HS-27A (cell line): Measurements from ENCODE around the gene LAMC1.
A peak's percentile ranks its signal among the peaks of the same experiment; 100 is the strongest.

Experiments used
- DNase-seq: peaks from one replicate; pipeline ENCODE4 v3.0.0-alpha.2; 2012; ENCODE audit warnings: low read depth, missing footprints

The LAMC1 gene

DNA sequence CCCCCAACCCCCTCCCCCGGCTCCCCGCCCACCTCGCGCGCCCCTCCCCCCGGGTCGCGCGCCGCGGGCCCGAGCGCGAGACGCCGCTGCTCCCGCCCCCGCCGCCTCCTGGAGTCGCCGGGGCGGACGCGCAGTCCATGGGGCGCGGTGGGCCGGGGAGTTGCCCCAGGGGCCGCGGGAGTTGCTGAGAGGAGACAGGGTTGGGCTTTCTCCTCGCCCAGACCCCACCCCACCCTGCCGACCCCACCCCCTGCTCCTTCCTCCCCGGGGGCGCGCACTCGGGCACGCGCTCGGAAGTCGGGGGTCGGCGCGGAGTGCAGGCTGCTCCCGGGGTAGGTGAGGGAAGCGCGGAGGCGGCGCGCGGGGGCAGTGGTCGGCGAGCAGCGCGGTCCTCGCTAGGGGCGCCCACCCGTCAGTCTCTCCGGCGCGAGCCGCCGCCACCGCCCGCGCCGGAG lies at the start of gene LAMC1:
TSS of gene LAMC1 (plus strand) at position 275 of the 455 bp plus-strand sequence. CDS start 297 bp downstream, outside the sequence.
- DNase-seq: no peak

DNA sequence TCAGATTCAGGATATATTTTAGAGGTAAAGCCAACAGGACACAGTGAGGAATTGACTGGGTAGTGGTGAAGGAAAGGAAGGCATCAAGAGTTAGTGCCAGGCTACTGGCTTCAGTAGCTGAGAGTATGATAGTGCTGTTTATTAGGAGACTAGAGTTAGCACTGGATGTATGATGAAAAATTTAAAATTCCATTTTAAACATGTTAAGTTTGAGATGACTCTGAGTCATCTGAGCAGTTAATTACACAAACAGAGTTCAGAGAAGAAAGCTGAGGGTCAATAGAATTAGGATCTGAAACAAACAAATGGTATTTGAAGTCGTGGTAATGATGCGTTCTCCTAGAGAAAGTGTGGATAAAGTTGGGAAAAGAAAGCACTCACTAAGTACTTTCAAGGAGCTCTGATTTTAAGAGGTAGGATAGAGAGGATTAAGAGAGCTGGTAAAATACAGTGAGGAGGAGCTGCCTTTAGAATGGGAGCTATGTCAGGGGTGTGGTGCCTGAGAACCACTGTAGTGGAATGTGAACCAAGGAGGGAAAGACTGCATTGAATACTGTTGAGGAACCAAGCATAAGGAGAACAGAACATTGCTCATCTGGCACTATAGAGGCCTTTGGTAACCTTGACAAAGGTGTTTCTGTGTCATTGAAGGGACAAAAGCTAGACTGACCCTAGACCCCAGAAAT lies 48.6 kb upstream of the LAMC1 start:
- no peak for DNase-seq

- DNase-seq: no peak
These were observed 45.7 kb upstream of the LAMC1 start for GRCh38 chr1:182977480-182977879.

DNA sequence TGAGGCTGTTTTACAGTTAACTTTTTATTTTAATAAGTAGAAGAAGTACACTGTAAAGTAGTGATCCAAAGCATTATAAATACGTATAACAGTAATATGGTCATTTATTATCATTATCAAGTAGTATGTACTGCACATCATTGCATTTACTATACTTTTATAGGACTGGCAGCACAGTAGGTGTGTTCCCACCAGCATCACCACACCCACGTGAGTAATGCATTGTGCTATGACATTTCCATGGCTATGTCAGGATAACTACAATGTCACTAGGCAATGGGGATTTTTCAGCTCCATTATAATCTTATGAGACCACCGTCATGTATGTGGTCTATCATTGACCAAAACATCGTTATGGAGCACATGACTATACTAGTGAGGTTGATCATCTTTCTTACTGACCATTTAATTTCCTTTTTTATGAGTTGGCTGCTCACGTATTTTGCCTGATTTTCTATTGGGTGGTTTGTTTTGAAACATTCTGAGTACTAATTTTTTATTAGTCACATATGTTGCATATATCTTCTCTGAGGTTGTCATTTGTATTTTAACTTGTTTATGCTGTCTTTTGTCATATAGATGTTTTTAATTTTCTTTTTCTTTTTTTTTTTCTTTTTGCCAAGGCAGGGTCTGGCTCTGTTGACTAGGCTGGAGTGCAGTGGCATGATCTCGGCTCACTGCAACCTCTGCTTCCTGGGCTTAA lies 44.9 kb upstream of the LAMC1 start:
- no peak for DNase-seq

GRCh38 chr1:182984138-182984537 lies 39.1 kb upstream of the LAMC1 start:
- DNase-seq: no peak

GRCh38 chr1:182984621-182985020 lies 38.6 kb upstream of the LAMC1 start:
- DNase-seq: no peak

DNA sequence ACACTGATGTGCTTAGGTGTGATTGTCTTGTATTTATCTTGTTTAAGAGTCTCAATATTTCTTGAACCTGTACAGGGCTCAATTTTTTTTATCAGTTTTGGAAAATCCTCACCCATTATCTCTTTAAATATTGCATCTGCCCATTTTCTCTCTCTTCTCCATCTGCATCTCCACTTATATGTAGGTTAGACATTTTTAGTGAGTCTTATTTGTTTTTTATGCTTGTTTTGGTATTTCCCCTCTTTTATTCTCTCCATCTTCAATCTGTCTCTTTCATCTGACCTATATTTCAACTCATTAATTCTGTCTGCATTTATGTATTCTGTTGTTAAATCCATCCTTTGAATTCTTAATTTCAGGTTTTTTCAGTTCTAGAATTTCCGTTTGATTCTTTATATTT lies 37.3 kb upstream of the LAMC1 start:
- DNase-seq: no peak

GRCh38 chr1:182990413-182991144 lies 32.6 kb upstream of the LAMC1 start:
- DNase-seq: peak; percentile 12

DNA sequence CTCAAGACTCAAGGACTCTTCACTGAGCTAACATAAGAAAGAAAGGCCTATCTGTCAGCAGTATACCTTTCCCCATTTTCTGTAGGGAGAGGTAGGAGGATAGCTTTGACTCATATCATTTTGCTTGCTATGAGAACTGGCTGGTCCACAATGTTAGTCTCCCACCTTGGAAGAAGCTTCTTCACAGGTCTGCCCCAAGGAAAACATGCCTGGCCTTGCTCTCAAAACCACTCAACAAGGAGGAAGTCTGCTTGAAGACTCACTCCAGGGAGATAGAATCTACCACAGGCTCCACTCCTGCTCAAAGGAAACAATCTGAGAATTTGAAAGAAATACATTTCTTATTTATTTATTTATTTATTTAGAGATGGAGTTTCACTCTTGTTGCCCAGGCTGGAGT lies 29.5 kb upstream of the LAMC1 start:
- DNase-seq: no peak

- no peak for DNase-seq
These were observed 27.3 kb upstream of the LAMC1 start for GRCh38 chr1:182995894-182996293.

DNA sequence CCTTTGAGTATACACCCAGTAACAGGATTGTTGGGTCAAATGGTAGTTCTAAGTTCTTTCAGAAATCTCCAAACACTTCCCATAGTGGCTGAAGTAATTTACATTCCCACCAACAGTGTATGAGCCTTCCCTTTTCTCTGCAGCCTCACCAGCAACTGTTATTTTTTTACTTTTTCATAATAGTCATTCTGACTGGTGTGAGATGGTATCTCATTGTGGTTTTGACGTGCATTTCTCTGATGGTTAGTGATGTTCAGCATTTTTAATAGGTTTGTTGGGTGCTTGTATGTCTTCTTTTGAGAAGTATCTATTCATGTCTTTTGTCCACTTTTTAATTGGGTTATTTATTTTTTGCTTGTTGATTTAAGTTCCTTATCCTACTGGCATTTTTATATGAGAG lies 26.4 kb upstream of the LAMC1 start:
- DNase-seq: no peak

- DNase-seq: no peak
These were observed 24.7 kb upstream of the LAMC1 start for GRCh38 chr1:182998482-182998881.

GRCh38 chr1:183000167-183000962 lies 22.9 kb upstream of the LAMC1 start:
- no peak for DNase-seq

- DNase-seq: no peak
These were observed 21.0 kb upstream of the LAMC1 start for GRCh38 chr1:183002267-183002666.

DNA sequence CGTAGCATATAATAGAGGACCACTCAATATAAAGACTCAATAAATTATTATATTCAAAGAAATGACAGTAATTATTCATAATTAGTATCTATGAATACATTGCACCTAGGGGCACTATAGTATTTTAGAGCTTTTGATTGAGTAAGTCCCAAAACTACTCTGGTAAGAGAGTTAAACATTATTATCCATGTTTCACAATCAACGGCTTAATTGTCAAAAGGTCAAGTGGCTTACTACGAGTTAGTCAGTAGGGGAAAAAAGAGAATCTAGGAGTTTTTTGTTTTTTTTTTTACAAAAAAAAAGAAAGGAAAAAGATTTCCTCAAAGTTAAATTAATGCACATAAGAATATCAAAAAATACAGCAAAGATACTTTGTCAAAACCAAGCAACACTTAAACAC lies 20.4 kb upstream of the LAMC1 start:
- no peak for DNase-seq

DNA sequence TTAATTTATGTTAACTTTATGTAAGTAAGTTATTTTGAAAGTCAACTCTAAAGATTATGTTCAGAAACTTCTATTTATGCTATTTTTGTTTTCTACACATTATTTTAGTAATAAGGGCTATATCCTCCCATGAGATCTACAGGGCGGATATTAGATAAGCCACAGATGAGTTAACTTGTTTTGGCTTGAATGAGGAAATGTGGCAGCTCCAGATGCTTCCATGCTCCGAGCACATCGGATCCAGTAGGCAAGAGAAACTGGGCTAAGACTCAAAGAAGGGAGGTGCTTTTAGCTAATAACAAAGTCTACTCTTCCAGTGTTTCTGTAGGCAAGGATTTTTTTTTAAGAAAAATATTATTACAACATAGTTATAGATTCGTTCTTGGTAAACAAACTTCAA lies 20.0 kb upstream of the LAMC1 start:
- DNase-seq: no peak

GRCh38 chr1:183004141-183004540 lies 19.1 kb upstream of the LAMC1 start:
- DNase-seq: no peak

GRCh38 chr1:183011859-183012258 lies 11.4 kb upstream of the LAMC1 start:
- DNase-seq: no peak

DNA sequence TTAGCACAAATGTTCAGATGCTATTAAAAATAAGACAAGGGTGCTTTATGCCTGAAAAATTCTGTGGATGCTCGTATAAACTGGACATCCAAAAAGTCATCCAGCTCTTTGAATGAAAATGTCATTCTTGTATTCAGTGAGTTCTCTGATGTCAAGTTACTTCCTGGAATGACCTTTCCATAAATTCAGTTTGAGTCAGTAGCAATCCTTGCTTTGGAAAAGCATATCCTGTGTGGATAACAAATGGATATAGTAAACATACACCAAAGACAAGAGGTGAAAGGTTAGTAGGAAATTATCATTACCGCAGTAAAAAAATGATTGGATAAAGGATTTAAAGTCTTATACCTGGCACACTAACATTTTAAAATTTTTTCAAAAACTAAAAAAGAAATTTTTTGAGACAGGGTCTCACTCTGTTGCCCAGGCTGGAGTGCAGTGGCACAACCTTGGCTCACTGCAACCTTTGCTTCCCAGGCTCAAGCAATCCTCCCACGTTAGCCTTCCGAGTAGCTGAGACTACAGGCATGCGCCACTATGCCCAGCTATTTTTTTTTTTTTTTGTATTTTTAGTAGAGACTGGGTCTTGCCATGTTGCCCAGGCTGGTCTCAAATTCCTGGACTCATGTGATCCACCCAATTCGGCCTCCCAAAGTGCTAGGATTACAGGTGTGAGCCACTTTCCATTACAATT lies 10.8 kb upstream of the LAMC1 start:
- no peak for DNase-seq

DNA sequence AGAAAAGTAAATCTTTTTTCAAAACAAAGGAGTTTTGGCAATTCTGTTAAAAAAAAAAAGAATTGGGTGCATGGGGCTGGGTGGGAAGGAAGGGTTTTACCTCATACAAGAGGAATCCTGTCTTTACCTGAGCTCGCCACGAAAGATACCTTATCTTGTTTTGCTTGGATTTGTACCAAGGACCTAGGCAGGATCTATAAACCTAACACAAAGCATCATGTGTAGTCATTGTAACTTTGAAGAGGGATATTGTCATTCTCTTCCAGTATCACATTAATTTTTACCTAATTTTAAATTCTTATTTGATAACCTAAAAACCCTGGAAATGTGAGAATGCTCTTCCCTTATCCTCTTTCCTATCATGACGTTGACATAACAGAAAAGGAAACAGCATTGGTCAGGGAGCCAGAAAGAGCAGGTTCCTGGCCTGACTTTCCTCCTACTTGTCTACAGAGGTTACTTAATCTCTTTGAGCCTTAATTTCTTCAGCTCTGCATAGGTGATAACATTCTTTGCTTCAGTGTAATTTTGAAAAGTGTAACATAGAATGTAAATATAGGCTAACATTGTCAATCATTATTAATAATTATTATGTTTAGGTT lies 4.0 kb upstream of the LAMC1 start:
- DNase-seq: no peak

DNA sequence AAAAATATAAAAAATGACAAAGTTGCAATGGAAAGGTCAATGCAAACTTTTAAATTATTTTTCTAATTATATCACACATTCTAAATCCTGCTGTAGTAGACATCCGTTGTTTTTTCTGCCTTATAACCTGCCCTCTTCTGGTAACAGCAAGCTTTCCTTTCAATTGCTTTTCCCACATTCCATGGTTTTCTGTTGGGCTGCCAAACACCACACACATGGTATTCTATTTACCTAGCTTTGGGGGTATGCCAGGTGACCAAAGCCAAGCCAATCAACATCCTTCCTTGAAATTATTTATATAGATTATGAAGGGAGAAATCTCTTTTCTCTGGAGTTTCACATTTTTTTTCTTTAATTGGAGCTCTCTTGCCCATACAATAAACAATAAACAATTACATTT lies 3.4 kb upstream of the LAMC1 start:
- no peak for DNase-seq
